Measurements from ENCODE around the gene RTKN2.

RTKN2 gene

DNA sequence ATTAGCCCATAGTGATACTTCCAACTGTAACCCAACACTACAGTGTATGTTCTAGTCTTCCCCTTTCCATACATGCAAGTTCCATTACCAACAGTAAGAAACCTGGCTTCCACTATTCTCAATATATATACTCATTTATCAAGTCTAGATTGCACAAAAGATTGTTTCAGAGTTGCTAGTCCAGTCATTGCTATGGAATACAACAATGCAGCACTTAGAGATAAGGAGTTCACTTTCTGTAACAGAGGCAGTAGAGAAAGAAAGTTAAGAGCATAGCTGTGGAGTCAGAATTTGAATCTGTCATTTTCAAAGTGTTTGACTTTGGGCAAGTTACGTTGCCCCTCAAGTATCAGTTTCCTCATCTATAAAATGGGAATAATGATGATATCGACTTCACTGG is 90.1 kb downstream of the RTKN2 start:
- Histone ChIP-seq H3K27ac (ENCODE audit: low read length) (no peak overlapping the region), H3K4me1 (ENCODE audit: control insufficient read depth, insufficient read depth, low read length) (no peaks in the 10 kb centered on the region), H3K36me3 (ENCODE audit: control insufficient read depth, insufficient read depth, low read length) (no peaks in the 10 kb centered on the region), H3K27me3 (ENCODE audit: control insufficient read depth, insufficient read depth, low read length) (no peaks in the 10 kb centered on the region), H3K4me3 (ENCODE audit: low read length) (no peak overlapping the region), H3K9me3 (ENCODE audit: control insufficient read depth, insufficient read depth, low read length) (no peaks in the 10 kb centered on the region)
- DNase-seq (ENCODE audit: low read depth, low spot score) = no peak
- no CpG with 5 or more reads among the region's 2 CpGs for WGBS (ENCODE audit: insufficient coverage, insufficient read length)

GRCh38 chr10:62177111-62177510 is 91.5 kb downstream of the RTKN2 start:
- no peaks in the 10 kb centered on the region for H3K36me3 ChIP-seq (ENCODE audit: control insufficient read depth, insufficient read depth, low read length)
- no peaks in the 10 kb centered on the region for H3K9me3 ChIP-seq (ENCODE audit: control insufficient read depth, insufficient read depth, low read length)
- H3K27me3 ChIP-seq (ENCODE audit: control insufficient read depth, insufficient read depth, low read length) = no peaks in the 10 kb centered on the region
- H3K4me3 ChIP-seq (ENCODE audit: low read length) = no peak overlapping the region
- no peak overlapping the region for H3K27ac ChIP-seq (ENCODE audit: low read length)
- WGBS (ENCODE audit: insufficient coverage, insufficient read length) = no CpG with 5 or more reads among the region's 3 CpGs
- DNase-seq (ENCODE audit: low read depth, low spot score) = no peak
- no peaks in the 10 kb centered on the region for H3K4me1 ChIP-seq (ENCODE audit: control insufficient read depth, insufficient read depth, low read length)

DNA sequence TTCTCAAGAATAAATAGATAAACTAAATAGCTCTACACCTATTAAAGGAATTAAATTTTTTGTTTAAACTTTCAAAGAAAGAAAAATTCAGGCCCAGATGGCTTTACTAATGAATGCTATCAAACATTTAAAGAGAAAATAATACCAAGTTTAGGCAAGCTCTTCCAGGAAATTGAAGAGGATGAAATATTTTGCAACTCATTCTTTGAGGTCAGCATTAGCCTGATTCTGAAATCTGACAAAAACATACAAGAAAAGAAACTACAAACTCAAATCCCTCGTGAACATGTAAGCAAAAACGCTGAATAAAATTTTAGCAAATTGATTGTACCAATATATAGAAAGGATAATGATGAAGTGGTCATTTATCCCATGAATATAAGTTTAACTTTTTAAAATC is 93.4 kb downstream of the RTKN2 start:
- Histone ChIP-seq H3K27me3 (ENCODE audit: control insufficient read depth, insufficient read depth, low read length) (no peaks in the 10 kb centered on the region), H3K9me3 (ENCODE audit: control insufficient read depth, insufficient read depth, low read length) (no peaks in the 10 kb centered on the region), H3K4me1 (ENCODE audit: control insufficient read depth, insufficient read depth, low read length) (no peaks in the 10 kb centered on the region), H3K36me3 (ENCODE audit: control insufficient read depth, insufficient read depth, low read length) (no peaks in the 10 kb centered on the region), H3K4me3 (ENCODE audit: low read length) (no peak overlapping the region), H3K27ac (ENCODE audit: low read length) (no peak overlapping the region)
- DNase-seq (ENCODE audit: low read depth, low spot score) = no peak
- WGBS (ENCODE audit: insufficient coverage, insufficient read length) = no CpG with 5 or more reads among the region's 2 CpGs

DNA sequence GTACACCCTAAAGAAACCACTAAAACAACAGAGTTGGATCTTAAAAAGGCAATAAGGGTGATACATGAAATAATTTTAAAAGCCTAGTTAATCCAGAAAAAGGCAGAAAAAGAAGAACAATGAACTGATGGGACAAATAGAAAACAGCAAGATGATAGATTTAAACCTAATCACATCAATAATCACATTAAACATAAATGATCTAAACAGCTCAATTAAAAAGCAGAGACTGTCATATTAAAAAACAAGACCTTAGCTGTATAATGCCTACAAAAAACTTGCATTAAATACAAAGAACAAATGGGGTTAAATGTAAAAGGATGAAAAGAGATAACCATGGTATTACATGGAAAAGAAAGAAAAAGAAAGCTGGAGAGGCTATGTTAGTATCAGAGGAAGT is 96.2 kb downstream of the RTKN2 start:
- Histone ChIP-seq H3K27ac (ENCODE audit: low read length) (no peak overlapping the region), H3K4me3 (ENCODE audit: low read length) (no peak overlapping the region), H3K9me3 (ENCODE audit: control insufficient read depth, insufficient read depth, low read length) (no peaks in the 10 kb centered on the region), H3K36me3 (ENCODE audit: control insufficient read depth, insufficient read depth, low read length) (no peaks in the 10 kb centered on the region), H3K4me1 (ENCODE audit: control insufficient read depth, insufficient read depth, low read length) (no peaks in the 10 kb centered on the region), H3K27me3 (ENCODE audit: control insufficient read depth, insufficient read depth, low read length) (no peaks in the 10 kb centered on the region)
- DNase-seq (ENCODE audit: low read depth, low spot score) = no peak

- no CpG with 5 or more reads among the region's 2 CpGs for WGBS (ENCODE audit: insufficient coverage, insufficient read length)
- Histone ChIP-seq H3K9me3 (ENCODE audit: control insufficient read depth, insufficient read depth, low read length) (no peaks in the 10 kb centered on the region), H3K27me3 (ENCODE audit: control insufficient read depth, insufficient read depth, low read length) (no peaks in the 10 kb centered on the region), H3K27ac (ENCODE audit: low read length) (no peak overlapping the region), H3K36me3 (ENCODE audit: control insufficient read depth, insufficient read depth, low read length) (no peaks in the 10 kb centered on the region), H3K4me3 (ENCODE audit: low read length) (no peak overlapping the region), H3K4me1 (ENCODE audit: control insufficient read depth, insufficient read depth, low read length) (no peaks in the 10 kb centered on the region)
- DNase-seq (ENCODE audit: low read depth, low spot score) = no peak
Measured at GRCh38 chr10:62171791-62172190, 96.9 kb downstream of the RTKN2 start.

DNA sequence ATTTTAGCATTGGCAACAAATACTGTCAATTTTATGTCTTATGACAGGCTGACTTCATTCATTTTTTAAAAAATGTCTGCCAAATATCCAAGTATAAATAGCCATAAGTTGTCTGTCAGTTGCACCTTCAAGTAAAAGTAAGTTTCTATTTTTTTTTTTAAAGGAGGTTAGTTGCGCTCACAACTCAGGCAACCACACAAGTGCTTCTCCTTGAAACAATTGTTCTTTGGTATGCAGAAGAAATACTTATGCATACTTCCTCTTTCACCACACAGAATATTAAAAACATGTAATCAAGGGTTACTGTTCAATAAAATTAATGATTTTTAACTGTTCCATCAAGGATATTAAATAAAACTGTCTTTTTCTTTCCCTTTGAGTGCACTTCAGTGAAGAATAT is 97.9 kb downstream of the RTKN2 start:
- WGBS (ENCODE audit: insufficient coverage, insufficient read length) = no CpG with 5 or more reads among the region's 1 CpG

GRCh38 chr10:62166331-62167131 is 102.1 kb downstream of the RTKN2 start:
- no peaks in the 10 kb centered on the region for H3K9me3 ChIP-seq (ENCODE audit: control insufficient read depth, insufficient read depth, low read length)
- no peaks in the 10 kb centered on the region for H3K4me1 ChIP-seq (ENCODE audit: control insufficient read depth, insufficient read depth, low read length)
- no peaks in the 10 kb centered on the region for H3K36me3 ChIP-seq (ENCODE audit: control insufficient read depth, insufficient read depth, low read length)
- no peak overlapping the region for H3K27ac ChIP-seq (ENCODE audit: low read length)
- no peak overlapping the region for H3K4me3 ChIP-seq (ENCODE audit: low read length)
- DNase-seq (ENCODE audit: low read depth, low spot score) = no peak
- H3K27me3 ChIP-seq (ENCODE audit: control insufficient read depth, insufficient read depth, low read length) = no peaks in the 10 kb centered on the region
- WGBS (ENCODE audit: insufficient coverage, insufficient read length) = no CpG with 5 or more reads among the region's 4 CpGs

More for the DNA sequence above, 97.9 kb downstream of the RTKN2 start:
- DNase-seq (ENCODE audit: low read depth, low spot score) = no peak
- Histone ChIP-seq H3K27me3 (ENCODE audit: control insufficient read depth, insufficient read depth, low read length) (no peaks in the 10 kb centered on the region), H3K36me3 (ENCODE audit: control insufficient read depth, insufficient read depth, low read length) (no peaks in the 10 kb centered on the region), H3K9me3 (ENCODE audit: control insufficient read depth, insufficient read depth, low read length) (no peaks in the 10 kb centered on the region), H3K27ac (ENCODE audit: low read length) (no peak overlapping the region), H3K4me1 (ENCODE audit: control insufficient read depth, insufficient read depth, low read length) (no peaks in the 10 kb centered on the region), H3K4me3 (ENCODE audit: low read length) (no peak overlapping the region)

DNA sequence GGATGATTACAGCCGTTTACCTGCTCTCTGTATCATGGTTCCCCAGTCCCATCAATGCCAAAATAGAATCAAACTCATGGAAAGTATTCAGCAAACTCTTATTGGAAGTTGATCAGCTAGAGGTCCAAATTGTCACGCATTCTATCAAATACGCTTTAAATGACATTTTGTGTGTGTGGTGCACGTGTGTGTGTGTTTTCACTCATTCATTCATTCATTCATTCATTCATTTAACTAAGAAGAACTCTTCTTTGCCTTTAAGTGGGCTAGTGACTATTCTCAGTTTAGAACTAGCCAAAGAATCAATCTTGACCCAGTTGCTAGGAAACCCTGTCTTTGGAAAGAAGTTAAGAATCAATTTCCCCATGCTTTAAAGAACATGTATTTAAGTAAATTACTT is 102.8 kb downstream of the RTKN2 start:
- no peak for DNase-seq (ENCODE audit: low read depth, low spot score)
- no peak overlapping the region for H3K27ac ChIP-seq (ENCODE audit: low read length)
- no peaks in the 10 kb centered on the region for H3K4me1 ChIP-seq (ENCODE audit: control insufficient read depth, insufficient read depth, low read length)
- H3K4me3 ChIP-seq (ENCODE audit: low read length) = no peak overlapping the region
- no peaks in the 10 kb centered on the region for H3K9me3 ChIP-seq (ENCODE audit: control insufficient read depth, insufficient read depth, low read length)
- H3K36me3 ChIP-seq (ENCODE audit: control insufficient read depth, insufficient read depth, low read length) = no peaks in the 10 kb centered on the region
- no peaks in the 10 kb centered on the region for H3K27me3 ChIP-seq (ENCODE audit: control insufficient read depth, insufficient read depth, low read length)
- no CpG with 5 or more reads among the region's 4 CpGs for WGBS (ENCODE audit: insufficient coverage, insufficient read length)

DNA sequence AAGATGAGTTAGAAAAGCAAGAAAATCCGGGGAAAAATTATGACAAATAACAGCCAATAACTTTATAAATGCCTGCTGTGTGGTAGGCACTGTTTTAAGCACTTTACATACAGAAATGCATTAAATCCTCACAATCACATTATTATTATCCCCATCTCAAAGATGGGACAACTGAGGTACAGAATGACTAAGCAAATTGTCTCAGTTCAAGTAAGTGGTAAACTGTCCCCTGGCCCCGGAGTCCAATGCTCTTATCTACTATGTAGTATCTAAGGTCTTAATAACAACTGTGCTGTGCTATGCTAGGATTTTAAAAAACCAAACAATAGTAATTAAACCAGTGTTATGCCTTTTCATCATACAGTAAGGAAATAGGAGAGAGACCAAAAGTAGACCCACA is 105.6 kb downstream of the RTKN2 start:
- Histone ChIP-seq H3K4me3 (ENCODE audit: low read length) (no peak overlapping the region), H3K9me3 (ENCODE audit: control insufficient read depth, insufficient read depth, low read length) (no peaks in the 10 kb centered on the region), H3K36me3 (ENCODE audit: control insufficient read depth, insufficient read depth, low read length) (no peaks in the 10 kb centered on the region), H3K4me1 (ENCODE audit: control insufficient read depth, insufficient read depth, low read length) (no peaks in the 10 kb centered on the region), H3K27ac (ENCODE audit: low read length) (no peak overlapping the region), H3K27me3 (ENCODE audit: control insufficient read depth, insufficient read depth, low read length) (no peaks in the 10 kb centered on the region)
- no peak for DNase-seq (ENCODE audit: low read depth, low spot score)
- WGBS (ENCODE audit: insufficient coverage, insufficient read length) = no CpG with 5 or more reads among the region's 2 CpGs

GRCh38 chr10:62162261-62162981 is 106.2 kb downstream of the RTKN2 start:
- Histone ChIP-seq H3K4me1 (ENCODE audit: control insufficient read depth, insufficient read depth, low read length) (no peaks in the 10 kb centered on the region), H3K4me3 (ENCODE audit: low read length) (no peak overlapping the region), H3K36me3 (ENCODE audit: control insufficient read depth, insufficient read depth, low read length) (no peaks in the 10 kb centered on the region), H3K27ac (ENCODE audit: low read length) (no peak overlapping the region), H3K9me3 (ENCODE audit: control insufficient read depth, insufficient read depth, low read length) (no peaks in the 10 kb centered on the region), H3K27me3 (ENCODE audit: control insufficient read depth, insufficient read depth, low read length) (no peaks in the 10 kb centered on the region)
- no CpG with 5 or more reads among the region's 4 CpGs for WGBS (ENCODE audit: insufficient coverage, insufficient read length)
- no peak for DNase-seq (ENCODE audit: low read depth, low spot score)

- H3K27ac ChIP-seq (ENCODE audit: low read length) = no peak overlapping the region
- no peaks in the 10 kb centered on the region for H3K9me3 ChIP-seq (ENCODE audit: control insufficient read depth, insufficient read depth, low read length)
- DNase-seq (ENCODE audit: low read depth, low spot score) = no peak
- H3K4me1 ChIP-seq (ENCODE audit: control insufficient read depth, insufficient read depth, low read length) = no peaks in the 10 kb centered on the region
- no peaks in the 10 kb centered on the region for H3K27me3 ChIP-seq (ENCODE audit: control insufficient read depth, insufficient read depth, low read length)
- H3K36me3 ChIP-seq (ENCODE audit: control insufficient read depth, insufficient read depth, low read length) = no peaks in the 10 kb centered on the region
- WGBS (ENCODE audit: insufficient coverage, insufficient read length) = no CpG with 5 or more reads among the region's 3 CpGs
- H3K4me3 ChIP-seq (ENCODE audit: low read length) = no peak overlapping the region
Measured at GRCh38 chr10:62159351-62159750, 109.3 kb downstream of the RTKN2 start.
